EL (cell line): Measurements from ENCODE around the gene DNAH1.
A peak's percentile ranks its signal among the peaks of the same experiment; 100 is the strongest.

Experiments
- DNase-seq: peaks from one replicate; pipeline ENCODE4 v3.0.0-alpha.2; 2016

DNAH1 gene

GRCh38 chr3:52343946-52344600, 28.0 kb downstream of the DNAH1 start:
- no peak for DNase-seq

GRCh38 chr3:52345521-52346109, 29.5 kb downstream of the DNAH1 start:
- DNase-seq = peak; percentile 28

GRCh38 chr3:52346623-52347530, 30.8 kb downstream of the DNAH1 start:
- peak; percentile 56 for DNase-seq

- DNase-seq = no peak
Observed at GRCh38 chr3:52347716-52348635, 31.9 kb downstream of the DNAH1 start.

- no peak for DNase-seq
Observed at GRCh38 chr3:52349131-52349530, 33.0 kb downstream of the DNAH1 start.

- DNase-seq = no peak
Observed at GRCh38 chr3:52349611-52350395, 33.7 kb downstream of the DNAH1 start.

- no peak for DNase-seq
Observed at GRCh38 chr3:52350416-52350815, 34.3 kb downstream of the DNAH1 start.

GRCh38 chr3:52350981-52351761, 35.1 kb downstream of the DNAH1 start:
- no peak for DNase-seq

- DNase-seq = no peak
Observed at GRCh38 chr3:52351762-52352368, 35.7 kb downstream of the DNAH1 start.

- DNase-seq = no peak
Observed at GRCh38 chr3:52352566-52352965, 36.4 kb downstream of the DNAH1 start.

- no peak for DNase-seq
Observed at GRCh38 chr3:52353291-52353855, 37.3 kb downstream of the DNAH1 start.

- DNase-seq = no peak
Observed at GRCh38 chr3:52354676-52355075, 38.6 kb downstream of the DNAH1 start.

- no peak for DNase-seq
Observed at GRCh38 chr3:52355526-52355925, 39.4 kb downstream of the DNAH1 start.

- DNase-seq = no peak
Observed at GRCh38 chr3:52356126-52356525, 40.0 kb downstream of the DNAH1 start.

- no peak for DNase-seq
Observed at GRCh38 chr3:52357151-52358080, 41.3 kb downstream of the DNAH1 start.

GRCh38 chr3:52358362-52358940, 42.3 kb downstream of the DNAH1 start:
- no peak for DNase-seq

GRCh38 chr3:52359116-52359855, 43.2 kb downstream of the DNAH1 start:
- DNase-seq = no peak

- DNase-seq = no peak
Observed at GRCh38 chr3:52361011-52361410, 44.9 kb downstream of the DNAH1 start.
